Brain microvascular endothelial cell (primary cell): ENCODE data around the gene WDR27.

Experiments
- DNase-seq: peaks from one replicate; pipeline ENCODE4 v3.0.0-alpha.2; 2020
- H3K27ac ChIP-seq: fragments of 250-450 bp; sonication (Bioruptor Pico); 2 replicates; pipeline ENCODE4 v1.5.1; 2020; ENCODE audit warnings: mild to moderate bottlenecking, moderate library complexity
- H3K27me3 ChIP-seq: fragments of 250-450 bp; sonication (Bioruptor Pico); replicated peaks from 2 replicates; pipeline ENCODE4 v1.5.1; 2020; ENCODE audit warnings: mild to moderate bottlenecking
- H3K36me3 ChIP-seq: fragments of 250-450 bp; sonication (Bioruptor Pico); replicated peaks from 2 replicates; pipeline ENCODE4 v1.5.1; 2020; ENCODE audit warnings: mild to moderate bottlenecking
- H3K4me3 ChIP-seq: 2 replicates; pipeline ENCODE4 v1.5.1; 2011; ENCODE audit warnings: low read depth, mild to moderate bottlenecking, control low read depth, low read length, moderate library complexity
- in situ Hi-C: cut with HindIII; loops from 2 replicates; pipeline ENCODE4 v1.10.0; 2017; ENCODE audit warnings: low sequenced_read_pairs, low pct_ligation_motif_present
- TF ChIP-seq, protein P1 (sequence below): IDR thresholded peaks from 2 replicates; pipeline ENCODE4 v1.5.1; 2011; ENCODE audit warnings: low read depth, mild to moderate bottlenecking, moderate library complexity, low read length, control low read depth, inconsistent platforms; ENCODE audit errors: missing control alignments

Gene WDR27

DNA sequence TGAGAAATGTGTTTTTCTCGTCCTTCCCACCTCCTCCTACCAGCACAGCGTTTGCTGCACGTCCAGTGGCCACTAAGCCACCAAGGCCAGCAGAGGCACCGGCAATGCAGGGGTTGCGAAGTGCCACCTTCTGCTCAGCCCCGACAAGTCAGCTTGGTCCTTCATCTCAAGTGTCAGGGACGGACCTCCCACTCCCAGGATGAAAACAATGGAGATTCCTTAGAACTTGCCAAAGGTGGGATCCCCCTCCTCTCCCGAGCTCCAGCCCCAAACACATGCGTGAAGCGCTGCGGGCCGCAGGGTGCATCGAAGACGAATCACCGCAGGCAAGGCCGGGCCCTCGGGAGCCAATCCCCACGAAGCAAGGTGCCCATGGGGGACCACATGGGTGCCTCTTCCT, 60.8 kb downstream of the WDR27 start:
- in situ Hi-C loops, result no loop called here
- Histone ChIP-seq H3K36me3 (peaks cover 2% of the 10 kb centered on the region), H3K27ac (no peak overlapping the region), H3K27me3 (no peaks in the 10 kb centered on the region), H3K4me3 (no peak overlapping the region)
- DNase-seq, result no peak
- TF ChIP-seq, protein P1, sequence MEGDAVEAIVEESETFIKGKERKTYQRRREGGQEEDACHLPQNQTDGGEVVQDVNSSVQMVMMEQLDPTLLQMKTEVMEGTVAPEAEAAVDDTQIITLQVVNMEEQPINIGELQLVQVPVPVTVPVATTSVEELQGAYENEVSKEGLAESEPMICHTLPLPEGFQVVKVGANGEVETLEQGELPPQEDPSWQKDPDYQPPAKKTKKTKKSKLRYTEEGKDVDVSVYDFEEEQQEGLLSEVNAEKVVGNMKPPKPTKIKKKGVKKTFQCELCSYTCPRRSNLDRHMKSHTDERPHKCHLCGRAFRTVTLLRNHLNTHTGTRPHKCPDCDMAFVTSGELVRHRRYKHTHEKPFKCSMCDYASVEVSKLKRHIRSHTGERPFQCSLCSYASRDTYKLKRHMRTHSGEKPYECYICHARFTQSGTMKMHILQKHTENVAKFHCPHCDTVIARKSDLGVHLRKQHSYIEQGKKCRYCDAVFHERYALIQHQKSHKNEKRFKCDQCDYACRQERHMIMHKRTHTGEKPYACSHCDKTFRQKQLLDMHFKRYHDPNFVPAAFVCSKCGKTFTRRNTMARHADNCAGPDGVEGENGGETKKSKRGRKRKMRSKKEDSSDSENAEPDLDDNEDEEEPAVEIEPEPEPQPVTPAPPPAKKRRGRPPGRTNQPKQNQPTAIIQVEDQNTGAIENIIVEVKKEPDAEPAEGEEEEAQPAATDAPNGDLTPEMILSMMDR, result no peak

DNA sequence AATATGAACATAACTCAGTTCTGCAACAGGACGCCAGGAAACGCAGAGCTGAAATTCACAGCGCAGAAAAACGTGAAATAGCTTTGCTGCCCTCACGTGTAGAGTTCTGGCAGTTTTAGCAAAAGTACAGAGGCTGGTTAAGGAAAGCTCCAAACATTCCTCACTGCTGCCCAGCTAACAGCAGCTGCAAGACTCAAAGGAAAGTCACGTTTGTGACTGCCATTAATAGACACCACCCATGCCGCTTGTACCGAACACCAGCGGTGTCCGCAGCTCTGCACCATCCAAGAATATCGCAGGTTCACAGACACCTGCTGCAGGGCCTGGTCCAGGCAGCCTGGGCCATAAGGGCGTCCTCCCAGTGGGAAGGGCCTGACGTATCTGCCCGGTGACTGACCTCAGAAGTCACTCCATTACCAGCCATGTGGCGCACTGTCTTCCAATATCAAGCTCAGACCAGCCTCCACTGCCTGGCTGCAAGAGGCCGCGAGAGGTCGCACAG, 61.4 kb downstream of the WDR27 start:
- H3K4me3 ChIP-seq, result no peak overlapping the region
- in situ Hi-C loops, result no loop called here
- no peaks in the 10 kb centered on the region for H3K27me3 ChIP-seq
- TF ChIP-seq, protein P1, result no peak
- H3K36me3 ChIP-seq, result peaks cover 2% of the 10 kb centered on the region
- H3K27ac ChIP-seq, result no peak overlapping the region
- no peak for DNase-seq

DNA sequence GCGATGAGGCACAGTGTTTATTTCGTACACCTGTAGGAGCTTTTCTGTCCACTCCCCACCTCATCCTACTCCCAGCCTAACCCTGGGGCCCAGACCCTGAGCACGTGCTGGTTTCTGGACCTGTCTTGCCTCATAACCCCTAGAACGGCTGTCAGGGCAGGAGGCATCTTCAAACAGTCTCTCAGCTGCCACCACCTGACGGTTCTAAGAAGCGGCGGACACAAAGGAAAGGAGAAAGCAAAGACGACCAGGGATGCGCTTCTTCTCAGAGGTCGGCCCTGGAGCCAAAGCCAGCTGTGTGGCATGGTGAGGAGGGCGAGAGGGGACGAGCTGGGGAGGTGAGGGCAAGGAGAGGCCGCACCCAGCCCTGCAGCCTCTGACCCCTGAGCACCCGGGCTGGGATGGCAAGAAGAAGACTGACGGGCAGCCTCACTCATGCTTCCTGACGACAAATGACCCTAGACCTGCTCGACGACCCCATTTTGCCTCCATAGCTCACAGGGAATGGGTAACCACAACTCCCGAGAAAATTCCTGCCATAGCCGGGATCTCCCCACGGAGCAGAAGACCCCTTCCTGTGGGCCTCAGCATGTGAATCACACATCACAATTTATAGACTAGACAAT, 62.1 kb downstream of the WDR27 start:
- in situ Hi-C loops, result no loop called here
- TF ChIP-seq, protein P1, result peak; percentile 3

DNA sequence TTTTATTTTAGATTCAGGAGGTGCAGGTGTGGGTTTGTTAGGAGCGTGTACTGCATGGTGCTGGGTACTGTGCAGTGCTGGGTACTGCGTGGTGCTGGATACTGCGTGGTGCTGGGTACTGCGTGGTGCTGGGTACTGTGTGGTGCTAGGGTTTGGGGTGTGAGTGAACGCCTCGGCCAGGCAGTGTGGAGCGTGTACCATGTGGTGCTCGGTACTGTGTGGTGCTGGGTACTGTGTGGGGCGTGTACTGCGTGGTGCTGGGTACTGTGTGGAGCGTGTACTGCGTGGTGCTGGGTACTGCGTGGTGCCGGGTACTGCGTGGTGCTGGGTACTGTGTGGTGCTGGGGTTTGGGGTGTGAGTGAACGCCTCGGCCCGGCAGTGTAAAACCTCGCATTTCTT, 62.9 kb downstream of the WDR27 start:
- in situ Hi-C loops, result no loop called here
- TF ChIP-seq, protein P1, result no peak
- Histone ChIP-seq H3K36me3 (peaks cover 2% of the 10 kb centered on the region), H3K4me3 (no peak overlapping the region), H3K27ac (no peak overlapping the region), H3K27me3 (no peaks in the 10 kb centered on the region)
- no peak for DNase-seq

More for the DNA sequence above, 62.1 kb downstream of the WDR27 start:
- Histone ChIP-seq H3K4me3 (no peak overlapping the region), H3K27ac (no peak overlapping the region), H3K27me3 (no peaks in the 10 kb centered on the region), H3K36me3 (peaks cover 2% of the 10 kb centered on the region)
- DNase-seq, result no peak

DNA sequence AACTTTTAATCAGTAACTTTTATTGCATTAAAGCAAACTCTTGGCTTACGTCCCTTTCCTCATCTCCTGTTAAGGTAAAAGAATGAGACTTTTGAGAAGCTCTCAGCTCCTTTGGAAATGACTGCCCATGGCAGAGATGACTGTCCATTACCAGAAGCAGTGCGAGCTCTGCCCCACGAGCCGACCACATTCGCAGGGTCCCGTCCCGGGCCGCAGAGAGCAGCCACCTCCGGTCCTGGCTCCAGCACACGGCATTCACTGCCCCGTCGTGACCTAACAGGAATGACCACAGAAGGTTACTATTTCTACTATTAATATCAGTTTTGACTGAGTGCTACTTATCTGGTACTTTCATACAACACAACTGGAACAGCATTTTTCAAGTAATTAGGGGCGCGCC, 63.4 kb downstream of the WDR27 start:
- in situ Hi-C loops, result no loop called here
- no peak overlapping the region for H3K27ac ChIP-seq
- DNase-seq, result no peak
- H3K27me3 ChIP-seq, result no peaks in the 10 kb centered on the region
- no peak overlapping the region for H3K4me3 ChIP-seq
- TF ChIP-seq, protein P1, result no peak
- H3K36me3 ChIP-seq, result peaks cover 2% of the 10 kb centered on the region

DNA sequence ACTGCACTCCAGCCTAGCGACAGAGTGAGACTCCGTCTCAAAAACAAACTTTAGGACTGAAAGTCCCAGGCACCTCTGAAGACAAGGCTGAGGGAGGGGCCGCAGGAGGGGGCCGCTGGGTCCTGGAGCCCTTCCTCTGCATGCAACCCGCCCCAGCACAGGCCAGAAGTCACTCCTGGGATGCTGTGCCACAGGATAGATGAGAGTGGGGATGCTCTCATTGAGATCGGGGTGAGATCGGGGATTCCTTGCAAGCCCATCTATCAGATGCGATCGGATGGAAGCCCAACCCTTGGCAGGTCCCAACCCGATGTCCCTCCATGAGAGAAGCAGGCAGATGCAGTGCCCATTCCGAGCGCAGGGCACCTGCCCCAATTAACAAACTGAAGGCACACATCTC, 66.5 kb downstream of the WDR27 start:
- TF ChIP-seq, protein P1, result no peak
- Histone ChIP-seq H3K36me3 (peaks cover 4% of the 10 kb centered on the region), H3K4me3 (no peak overlapping the region), H3K27me3 (no peaks in the 10 kb centered on the region), H3K27ac (no peak overlapping the region)
- no peak for DNase-seq
- in situ Hi-C loops, result no loop called here
